Central memory CD4-positive, alpha-beta T cell (primary cell): ENCODE measurements around the gene CDKL2.
"Not testable (repeated sequence)": the region's sequence is repeated elsewhere in the genome, so short reads cannot be mapped to it uniquely, and the experiment has no call there.

Source experiments
- DNase-seq: peaks from one replicate; pipeline ENCODE4 v3.0.0; 2022
- total RNA-seq, 3 experiments: gene quantifications; one replicate each; lab custom pipeline; 2026; lab: John Stamatoyannopoulos, UW

Gene CDKL2
- 0.04 to 2.3 (median 1.8) reads per million in 3 experiments for total RNA-seq

GRCh38 chr4:75630174-75630936 is at the start of gene CDKL2:
Gene CDKL2, minus strand, starts transcription at chr4:75630528. Its CDS starts 4,540 bp downstream, at chr4:75625988.
- peak; percentile 90 for DNase-seq

GRCh38 chr4:75678965-75679364 is 48.6 kb upstream of the CDKL2 start:
- DNase-seq: no peak

- no peak for DNase-seq
Measured at GRCh38 chr4:75678473-75678872, 48.1 kb upstream of the CDKL2 start.

DNA sequence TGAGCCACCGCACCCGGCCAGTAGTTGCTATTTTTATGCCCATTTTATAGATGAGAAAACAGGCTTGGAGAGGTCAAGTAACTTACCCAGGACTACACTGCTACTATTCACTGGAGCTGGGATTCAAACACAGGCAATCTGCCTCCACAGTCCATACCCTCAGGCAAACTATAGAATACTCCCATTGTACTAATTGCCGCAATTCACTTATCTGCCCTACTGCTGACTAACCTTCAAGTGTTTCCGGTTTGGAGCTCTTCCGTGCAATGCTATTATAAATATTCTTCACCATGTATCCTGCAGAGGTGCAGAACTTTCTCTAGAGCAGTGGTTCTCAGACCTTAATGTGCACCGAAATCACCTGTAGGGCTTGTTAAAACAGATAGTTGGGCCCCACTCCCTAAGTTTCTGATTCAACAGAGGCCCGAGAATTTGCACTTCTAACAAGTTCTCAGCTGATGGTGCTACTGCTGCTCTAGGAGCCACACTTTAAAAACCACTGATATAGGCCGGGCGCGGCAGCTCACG is 44.7 kb upstream of the CDKL2 start:
- DNase-seq: no peak

GRCh38 chr4:75673959-75674328 is 43.6 kb upstream of the CDKL2 start:
- no peak for DNase-seq

DNA sequence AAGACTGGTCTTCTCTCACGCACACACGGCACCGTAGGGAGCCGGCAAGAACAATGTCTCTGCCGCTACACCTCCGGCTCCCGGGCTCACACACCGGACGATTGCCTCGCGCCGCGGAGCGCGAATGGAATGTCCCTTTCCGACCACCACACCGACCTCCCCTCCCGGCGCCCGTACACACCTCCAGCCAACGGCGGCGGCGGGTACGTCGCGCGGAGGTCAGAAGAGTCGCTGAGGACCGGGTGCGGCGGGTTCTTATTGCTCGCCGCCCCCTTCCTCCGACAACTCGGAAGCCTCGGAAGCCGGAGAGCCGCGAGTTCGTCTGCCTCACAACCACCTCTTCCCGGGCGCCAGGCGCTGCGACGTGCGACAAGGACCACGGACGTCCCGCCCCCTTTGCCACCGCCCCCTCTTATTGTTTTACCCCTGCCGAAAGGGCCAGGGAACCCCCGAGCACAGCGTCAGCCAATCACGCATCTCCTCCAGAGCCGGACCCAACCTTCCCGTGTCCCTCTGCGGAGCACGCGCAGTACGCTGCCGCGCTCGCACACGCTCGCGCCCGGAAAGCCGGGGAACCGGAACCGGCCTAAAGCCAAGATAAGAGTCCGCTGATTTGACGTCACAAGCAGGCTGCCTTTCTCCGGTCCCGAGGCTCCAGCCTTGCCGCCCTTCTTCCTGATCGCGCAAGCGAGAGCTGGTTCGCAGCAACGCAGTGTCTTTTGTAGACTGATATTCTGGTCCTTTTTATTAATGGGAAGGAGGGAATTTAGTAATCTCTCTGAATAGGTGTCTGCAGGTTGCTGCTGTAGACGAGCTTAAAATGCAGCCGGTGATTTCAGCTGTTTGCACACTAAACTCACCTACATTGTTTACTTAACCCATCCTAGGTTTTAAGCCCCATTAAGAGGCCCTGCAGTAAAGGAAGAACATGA is 43.0 kb upstream of the CDKL2 start, which contains the start of gene G3BP2:
Gene G3BP2 (minus strand): TSS at position 385 of the 932 bp plus-strand sequence. CDS start 11,386 bp downstream, outside the sequence.
- peak; percentile 98 for DNase-seq

GRCh38 chr4:75672461-75673026 is 42.2 kb upstream of the CDKL2 start:
- peak; percentile 79 for DNase-seq

- no peak for DNase-seq
Measured at GRCh38 chr4:75671802-75672421, 41.6 kb upstream of the CDKL2 start.

DNA sequence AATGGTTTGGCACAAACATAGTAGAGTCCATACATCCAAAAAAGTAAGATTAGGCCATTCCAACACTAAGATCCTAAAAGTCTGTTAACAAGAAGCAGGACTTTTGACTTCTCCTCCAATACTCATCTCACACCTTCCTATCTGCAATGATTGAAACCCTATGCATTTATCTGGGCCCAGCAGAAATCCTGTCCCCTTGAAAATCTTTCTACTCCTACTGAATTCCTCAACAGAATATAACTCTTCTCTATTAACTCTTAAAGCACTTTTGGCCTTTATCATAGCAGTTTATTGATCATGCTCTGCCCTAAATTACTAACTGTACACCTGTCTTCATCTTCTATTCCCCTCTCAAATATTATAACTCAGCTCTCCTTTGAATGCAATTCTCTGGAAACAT is 38.3 kb upstream of the CDKL2 start:
- DNase-seq: no peak

DNA sequence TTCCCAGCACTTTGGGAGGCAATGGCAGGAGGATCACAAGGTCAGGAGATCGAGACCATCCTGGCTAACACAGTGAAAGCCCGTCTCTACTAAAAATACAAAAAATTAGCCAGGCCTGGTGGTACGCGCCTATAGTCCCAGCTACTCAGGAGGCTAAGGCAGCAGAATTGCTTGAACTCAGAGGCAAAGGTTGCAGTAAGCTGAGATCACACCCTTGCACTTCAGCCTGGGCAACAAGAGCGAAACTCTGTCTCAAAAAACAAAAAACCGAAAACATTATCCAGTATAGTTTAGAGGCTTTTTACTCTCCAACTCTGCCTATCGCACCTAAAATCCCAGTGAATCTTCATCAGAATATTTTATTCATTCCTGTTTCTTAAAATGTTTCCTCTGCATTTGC is 37.3 kb upstream of the CDKL2 start:
- not testable (repeated sequence) for DNase-seq

GRCh38 chr4:75666299-75666698 is 36.0 kb upstream of the CDKL2 start:
- no peak for DNase-seq

GRCh38 chr4:75664604-75665003 is 34.3 kb upstream of the CDKL2 start:
- not testable (repeated sequence) for DNase-seq

DNA sequence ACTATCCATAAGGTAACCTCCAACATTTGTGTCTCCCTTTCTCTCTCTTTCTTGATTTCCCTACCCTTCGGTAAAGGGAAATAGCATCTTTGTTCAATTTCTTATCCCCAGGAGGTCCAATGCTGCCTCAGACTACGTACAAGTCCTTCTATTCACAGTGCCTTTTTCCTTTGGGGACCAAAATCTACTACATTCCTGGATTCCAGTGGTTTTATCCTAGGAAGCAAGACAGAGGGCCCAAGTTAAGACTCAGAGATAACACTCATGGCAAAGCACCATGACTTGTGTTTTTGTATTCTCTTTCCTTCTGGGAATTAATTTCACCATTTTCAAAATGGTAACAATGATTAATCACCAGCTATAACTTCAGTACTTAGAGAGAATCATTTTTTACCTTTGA is 32.3 kb upstream of the CDKL2 start:
- DNase-seq: no peak

- DNase-seq: no peak
Measured at GRCh38 chr4:75660491-75660890, 30.2 kb upstream of the CDKL2 start.

DNA sequence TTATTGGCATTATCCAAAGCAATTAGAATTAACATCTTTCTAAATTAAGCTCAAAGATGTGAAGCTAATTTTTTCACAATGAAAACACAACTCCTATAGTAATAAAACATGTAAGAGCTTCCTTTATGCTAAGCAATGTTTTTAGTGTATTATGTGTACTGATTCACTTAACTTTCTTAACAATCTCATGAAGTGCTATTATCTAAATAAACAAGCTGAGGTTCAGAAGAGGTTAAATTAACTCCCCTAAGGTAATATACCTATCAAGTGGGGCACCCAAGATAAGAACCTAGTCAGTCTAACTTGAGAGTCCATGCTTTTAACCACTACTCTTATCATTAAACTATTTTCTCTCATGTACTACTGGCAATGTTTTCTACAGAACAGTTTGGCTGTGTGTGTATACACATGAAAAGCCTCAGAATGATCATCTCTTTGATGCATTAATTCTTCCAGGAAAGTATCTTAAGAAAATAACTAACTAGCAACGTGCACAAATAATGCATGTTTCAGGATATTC is 29.2 kb upstream of the CDKL2 start:
- no peak for DNase-seq

DNA sequence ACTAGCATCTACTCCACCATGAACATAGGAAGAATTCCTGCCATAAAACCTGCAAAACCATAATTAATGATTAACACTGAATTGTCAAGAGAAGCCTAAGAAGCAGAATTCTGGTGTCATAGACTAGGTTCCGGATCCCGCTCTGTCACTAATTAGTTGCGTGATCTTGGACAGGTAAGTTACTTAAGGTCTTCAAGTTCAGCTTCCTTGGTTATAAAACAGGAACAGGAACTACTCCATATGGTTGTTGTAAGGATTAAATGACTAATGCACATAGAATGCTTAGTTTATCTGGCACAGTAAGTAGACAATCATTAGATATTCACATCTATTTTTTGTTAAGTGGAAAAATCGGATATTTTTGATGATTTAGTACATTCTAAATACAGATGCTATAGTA is 28.5 kb upstream of the CDKL2 start:
- no peak for DNase-seq

DNA sequence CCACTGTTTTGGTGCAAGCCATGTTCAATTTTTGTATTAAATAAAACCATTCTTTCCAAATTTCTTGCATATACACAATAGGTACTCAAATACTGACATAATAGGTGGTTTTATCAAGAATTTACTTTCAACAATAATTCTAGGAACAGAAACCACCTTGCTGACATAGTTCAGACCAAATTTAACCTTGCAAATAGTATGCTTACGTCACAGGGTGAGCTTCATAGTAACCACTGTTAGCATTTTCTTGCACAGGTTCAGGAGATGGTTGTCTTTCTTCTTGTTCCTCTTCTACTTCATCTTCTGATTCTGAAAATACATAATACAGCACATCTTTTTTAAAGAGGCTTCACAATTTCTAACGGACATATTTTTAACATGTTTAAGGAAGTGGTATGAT is 25.2 kb upstream of the CDKL2 start:
- DNase-seq: peak; percentile 66

- peak; percentile 41 for DNase-seq
Measured at GRCh38 chr4:75654905-75655304, 24.6 kb upstream of the CDKL2 start.

GRCh38 chr4:75653845-75654503 is 23.6 kb upstream of the CDKL2 start:
- no peak for DNase-seq

DNA sequence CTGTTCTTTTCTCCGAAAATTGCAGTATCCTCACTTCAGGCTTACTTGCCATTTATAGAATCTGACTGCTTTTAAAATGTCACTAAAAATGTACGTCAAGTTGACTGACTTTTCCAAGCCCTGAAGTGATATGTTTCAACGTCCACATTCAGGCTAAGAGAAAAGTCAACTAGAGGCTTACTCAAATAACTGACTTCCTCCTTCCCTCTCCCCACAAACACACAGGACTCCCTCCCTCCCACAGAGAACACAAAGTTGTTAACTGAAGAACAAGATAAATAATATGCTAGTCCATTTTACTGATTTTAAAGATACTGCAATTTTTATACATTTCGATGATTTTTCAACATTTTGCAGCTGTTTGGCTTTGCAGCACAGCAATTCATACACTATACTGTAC is 13.8 kb upstream of the CDKL2 start:
- no peak for DNase-seq

DNA sequence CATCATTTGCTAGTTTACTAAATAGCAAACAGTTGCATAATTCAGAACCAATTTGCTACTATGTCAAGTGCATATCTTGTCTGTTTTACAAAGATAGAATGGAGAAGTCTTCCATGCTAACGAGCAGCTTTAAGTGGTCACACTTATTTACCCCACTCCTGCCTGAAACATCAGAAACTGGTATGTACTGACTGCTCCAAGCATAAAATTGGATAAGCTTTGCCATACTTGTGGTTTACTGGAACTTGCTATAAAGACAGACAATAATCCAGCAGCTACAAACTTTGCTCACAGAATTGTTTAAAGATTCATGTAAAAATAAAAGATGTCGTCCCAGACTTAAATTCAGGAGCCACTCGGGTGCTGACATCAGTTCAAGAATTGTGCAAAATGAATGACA is 13.3 kb upstream of the CDKL2 start:
- no peak for DNase-seq
